ENCODE results near the gene PCDHGB5.
A peak's percentile ranks its signal among the peaks of the same experiment; 100 is the strongest.
"Not testable (repeated sequence)": the region's sequence is repeated elsewhere in the genome, so short reads cannot be mapped to it uniquely, and the experiment has no call there.

Gene PCDHGB5

GRCh38 chr5:141427783-141428426 lies 30.2 kb downstream of the PCDHGB5 start:
- Histone ChIP-seq H3K9ac (ENCODE audit: low read depth in 1 of 2, low read length in 2 of 2) (no peak overlapping the region), H3K27ac (ENCODE audit: low read depth, low read length) (no peak overlapping the region), H3K4me3 (ENCODE audit: low read depth in 1 of 2, low read length in 2 of 2) (no peak overlapping the region), H3K27me3 (ENCODE audit: control insufficient read depth in 1 of 2, insufficient read depth in 2 of 2, low read length in 2 of 2) (no peaks in the 10 kb centered on the region), H3K36me3 (ENCODE audit: control insufficient read depth in 1 of 2, insufficient read depth in 2 of 2, low read length in 2 of 2) (no peaks in the 10 kb centered on the region), H3K9me3 (ENCODE audit: control insufficient read depth in 1 of 2, low read length in 2 of 2) (peaks cover 56 to 73% of the 10 kb centered on the region in 2 donors), H3K4me1 (ENCODE audit: control insufficient read depth in 1 of 2, insufficient read depth in 2 of 2, low read length in 2 of 2) (no peaks in the 10 kb centered on the region)

- no peak within 1 kb of the TSS for H3K9ac ChIP-seq (ENCODE audit: low read depth in 1 of 2, low read length in 2 of 2)
- peaks cover 51 to 55% of the 10 kb centered on the region in 2 donors for H3K9me3 ChIP-seq (ENCODE audit: control insufficient read depth in 1 of 2, low read length in 2 of 2)
- H3K27ac ChIP-seq (ENCODE audit: low read depth, low read length): no peak within 1 kb of the TSS
- H3K36me3 ChIP-seq (ENCODE audit: control insufficient read depth in 1 of 2, insufficient read depth in 2 of 2, low read length in 2 of 2): no peaks in the 10 kb centered on the region
- H3K27me3 ChIP-seq (ENCODE audit: control insufficient read depth in 1 of 2, insufficient read depth in 2 of 2, low read length in 2 of 2): no peaks in the 10 kb centered on the region
- peak within 1 kb of the TSS; percentile 32 to 35 for H3K4me3 ChIP-seq (ENCODE audit: low read depth in 1 of 2, low read length in 2 of 2)
- no peaks in the 10 kb centered on the region for H3K4me1 ChIP-seq (ENCODE audit: control insufficient read depth in 1 of 2, insufficient read depth in 2 of 2, low read length in 2 of 2)
Measured at GRCh38 chr5:141430332-141431113, 32.8 kb downstream of the PCDHGB5 start, which contains the start of gene PCDHGA12. PCDHGA12 (plus strand) TSS chr5:141430507; CDS start chr5:141430760, 253 bp downstream.

- H3K27ac ChIP-seq (ENCODE audit: low read depth, low read length): no peak overlapping the region
- H3K27me3 ChIP-seq (ENCODE audit: control insufficient read depth in 1 of 2, insufficient read depth in 2 of 2, low read length in 2 of 2): no peaks in the 10 kb centered on the region
- H3K4me3 ChIP-seq (ENCODE audit: low read depth in 1 of 2, low read length in 2 of 2): peak overlapping the region in 1 of 2 donors; percentile 32
- no peaks in the 10 kb centered on the region for H3K4me1 ChIP-seq (ENCODE audit: control insufficient read depth in 1 of 2, insufficient read depth in 2 of 2, low read length in 2 of 2)
- peaks cover 43 to 49% of the 10 kb centered on the region in 2 donors for H3K9me3 ChIP-seq (ENCODE audit: control insufficient read depth in 1 of 2, low read length in 2 of 2)
- H3K36me3 ChIP-seq (ENCODE audit: control insufficient read depth in 1 of 2, insufficient read depth in 2 of 2, low read length in 2 of 2): no peaks in the 10 kb centered on the region
- no peak overlapping the region for H3K9ac ChIP-seq (ENCODE audit: low read depth in 1 of 2, low read length in 2 of 2)
Measured at GRCh38 chr5:141431286-141431685, 33.5 kb downstream of the PCDHGB5 start.

- Histone ChIP-seq H3K4me3 (ENCODE audit: low read depth in 1 of 2, low read length in 2 of 2) (peak overlapping the region in 1 of 2 donors; percentile 9), H3K9me3 (ENCODE audit: control insufficient read depth in 1 of 2, low read length in 2 of 2) (peaks cover 35 to 40% of the 10 kb centered on the region in 2 donors)
- H3K4me1 ChIP-seq (ENCODE audit: control insufficient read depth in 1 of 2, insufficient read depth in 2 of 2, low read length in 2 of 2); H3K9ac ChIP-seq (ENCODE audit: low read depth in 1 of 2, low read length in 2 of 2); H3K27me3 ChIP-seq (ENCODE audit: control insufficient read depth in 1 of 2, insufficient read depth in 2 of 2, low read length in 2 of 2); H3K27ac ChIP-seq (ENCODE audit: low read depth, low read length); H3K36me3 ChIP-seq (ENCODE audit: control insufficient read depth in 1 of 2, insufficient read depth in 2 of 2, low read length in 2 of 2): not testable (repeated sequence)
Measured at GRCh38 chr5:141432308-141432707, 34.6 kb downstream of the PCDHGB5 start.

- H3K4me1 ChIP-seq (ENCODE audit: control insufficient read depth in 1 of 2, insufficient read depth in 2 of 2, low read length in 2 of 2); H3K9ac ChIP-seq (ENCODE audit: low read depth in 1 of 2, low read length in 2 of 2); H3K36me3 ChIP-seq (ENCODE audit: control insufficient read depth in 1 of 2, insufficient read depth in 2 of 2, low read length in 2 of 2); H3K27ac ChIP-seq (ENCODE audit: low read depth, low read length); H3K4me3 ChIP-seq (ENCODE audit: low read depth in 1 of 2, low read length in 2 of 2); H3K27me3 ChIP-seq (ENCODE audit: control insufficient read depth in 1 of 2, insufficient read depth in 2 of 2, low read length in 2 of 2): not testable (repeated sequence)
- H3K9me3 ChIP-seq (ENCODE audit: control insufficient read depth in 1 of 2, low read length in 2 of 2): peaks cover 31 to 36% of the 10 kb centered on the region in 2 donors
Measured at GRCh38 chr5:141432726-141433125, 35.0 kb downstream of the PCDHGB5 start.

- no peaks in the 10 kb centered on the region for H3K4me1 ChIP-seq (ENCODE audit: control insufficient read depth in 1 of 2, insufficient read depth in 2 of 2, low read length in 2 of 2)
- peaks cover 21 to 29% of the 10 kb centered on the region in 2 donors for H3K9me3 ChIP-seq (ENCODE audit: control insufficient read depth in 1 of 2, low read length in 2 of 2)
- no peaks in the 10 kb centered on the region for H3K36me3 ChIP-seq (ENCODE audit: control insufficient read depth in 1 of 2, insufficient read depth in 2 of 2, low read length in 2 of 2)
- H3K4me3 ChIP-seq (ENCODE audit: low read depth in 1 of 2, low read length in 2 of 2): no peak overlapping the region
- H3K27ac ChIP-seq (ENCODE audit: low read depth, low read length): no peak overlapping the region
- no peaks in the 10 kb centered on the region for H3K27me3 ChIP-seq (ENCODE audit: control insufficient read depth in 1 of 2, insufficient read depth in 2 of 2, low read length in 2 of 2)
- no peak overlapping the region for H3K9ac ChIP-seq (ENCODE audit: low read depth in 1 of 2, low read length in 2 of 2)
Measured at GRCh38 chr5:141434006-141434405, 36.3 kb downstream of the PCDHGB5 start.

- no peaks in the 10 kb centered on the region for H3K27me3 ChIP-seq (ENCODE audit: control insufficient read depth in 1 of 2, insufficient read depth in 2 of 2, low read length in 2 of 2)
Measured at GRCh38 chr5:141437221-141437620, 39.5 kb downstream of the PCDHGB5 start.

GRCh38 chr5:141439411-141440141 lies 41.8 kb downstream of the PCDHGB5 start:
- Histone ChIP-seq H3K27me3 (ENCODE audit: control insufficient read depth in 1 of 2, insufficient read depth in 2 of 2, low read length in 2 of 2) (no peaks in the 10 kb centered on the region), H3K9me3 (ENCODE audit: control insufficient read depth in 1 of 2, low read length in 2 of 2) (peaks cover 9 to 17% of the 10 kb centered on the region in 2 donors), H3K4me3 (ENCODE audit: low read depth in 1 of 2, low read length in 2 of 2) (no peak overlapping the region), H3K4me1 (ENCODE audit: control insufficient read depth in 1 of 2, insufficient read depth in 2 of 2, low read length in 2 of 2) (no peaks in the 10 kb centered on the region), H3K36me3 (ENCODE audit: control insufficient read depth in 1 of 2, insufficient read depth in 2 of 2, low read length in 2 of 2) (no peaks in the 10 kb centered on the region), H3K27ac (ENCODE audit: low read depth, low read length) (no peak overlapping the region), H3K9ac (ENCODE audit: low read depth in 1 of 2, low read length in 2 of 2) (no peak overlapping the region)

More at GRCh38 chr5:141437221-141437620, 39.5 kb downstream of the PCDHGB5 start:
- no peaks in the 10 kb centered on the region for H3K4me1 ChIP-seq (ENCODE audit: control insufficient read depth in 1 of 2, insufficient read depth in 2 of 2, low read length in 2 of 2)
- H3K36me3 ChIP-seq (ENCODE audit: control insufficient read depth in 1 of 2, insufficient read depth in 2 of 2, low read length in 2 of 2): no peaks in the 10 kb centered on the region
- no peak overlapping the region for H3K27ac ChIP-seq (ENCODE audit: low read depth, low read length)
- peaks cover 13 to 25% of the 10 kb centered on the region in 2 donors for H3K9me3 ChIP-seq (ENCODE audit: control insufficient read depth in 1 of 2, low read length in 2 of 2)
- no peak overlapping the region for H3K9ac ChIP-seq (ENCODE audit: low read depth in 1 of 2, low read length in 2 of 2)
- no peak overlapping the region for H3K4me3 ChIP-seq (ENCODE audit: low read depth in 1 of 2, low read length in 2 of 2)

- H3K9me3 ChIP-seq (ENCODE audit: control insufficient read depth in 1 of 2, low read length in 2 of 2): peaks cover 9 to 17% of the 10 kb centered on the region in 2 donors
Measured at GRCh38 chr5:141440341-141440740, 42.6 kb downstream of the PCDHGB5 start.

More at GRCh38 chr5:141440341-141440740, 42.6 kb downstream of the PCDHGB5 start:
- H3K9ac ChIP-seq (ENCODE audit: low read depth in 1 of 2, low read length in 2 of 2): no peak overlapping the region
- H3K36me3 ChIP-seq (ENCODE audit: control insufficient read depth in 1 of 2, insufficient read depth in 2 of 2, low read length in 2 of 2): no peaks in the 10 kb centered on the region
- H3K4me1 ChIP-seq (ENCODE audit: control insufficient read depth in 1 of 2, insufficient read depth in 2 of 2, low read length in 2 of 2): no peaks in the 10 kb centered on the region
- no peak overlapping the region for H3K4me3 ChIP-seq (ENCODE audit: low read depth in 1 of 2, low read length in 2 of 2)
- H3K27ac ChIP-seq (ENCODE audit: low read depth, low read length): no peak overlapping the region
- no peaks in the 10 kb centered on the region for H3K27me3 ChIP-seq (ENCODE audit: control insufficient read depth in 1 of 2, insufficient read depth in 2 of 2, low read length in 2 of 2)

All from duodenal mucosa (tissue), 2 donors.